Left lung (tissue), 10 donors: ENCODE data around the gene PISD. TPM values are rescaled to one million over a fixed set of nuclear protein-coding genes. Genes with fewer than 3 reads are reported as not detected.

Experiments used
- ATAC-seq: fragments of 200-7000 bp; cut with Tn5 transposase; one replicate; pipeline ENCODE4 v1.9.1; 2020; ENCODE audit warnings: moderate library complexity
- DNase-seq, 4 donors: peaks; one replicate each; pipeline ENCODE4 v3.0.0-alpha.2; 2013 to 2020
- H3K27ac ChIP-seq, 2 donors: fragments of 200-600 bp; sonication (generic) in 1 of 2; one replicate each; pipeline versions ENCODE4 v1.5.0 to v1.8.0; 2020 to 2021
- H3K27me3 ChIP-seq, 2 donors: fragments of 200-600 bp; sonication (generic) in 1 of 2; one replicate each; pipeline versions ENCODE4 v1.5.0 to v1.8.0; 2020 to 2021
- H3K36me3 ChIP-seq, 2 donors: fragments of 200-600 bp; sonication (generic) in 1 of 2; one replicate each; pipeline versions ENCODE4 v1.5.0 to v1.8.0; 2020 to 2021
- H3K4me1 ChIP-seq, 2 donors: fragments of 200-600 bp; one replicate each; pipeline ENCODE4 v1.8.0; 2021
- H3K4me3 ChIP-seq, 2 donors: fragments of 200-600 bp; sonication (generic) in 1 of 2; one replicate each; pipeline versions ENCODE4 v1.5.0 to v1.8.0; 2020 to 2021; ENCODE audit warnings: mild to moderate bottlenecking in 1 of 2
- H3K9me3 ChIP-seq, 2 donors: fragments of 200-600 bp; sonication (generic) in 1 of 2; one replicate each; pipeline versions ENCODE4 v1.5.0 to v1.8.0; 2020 to 2021
- intact Hi-C, 2 donors: fragments of 100-400 bp; cut with DNase I; formaldehyde crosslinking; loops; one replicate each; pipeline versions ENCODE4 v1.11.2 to v1.14.2; 2022
- polyA plus RNA-seq, 6 donors: library from polyadenylated mRNA; unstranded; fragments of 120-200 nt; gene quantifications; one replicate each; pipeline ENCODE4 v1.2.1, GENCODE V29; 2013; ENCODE audit not compliant: insufficient read length in 6 of 6
- total RNA-seq, 2 donors: library from RNA; stranded (reverse); fragmentation: NEBNext Ultra II Directional; extraction: Animal tissue kit (Norgen Biotek cat#: 25700); gene quantifications; one replicate each; pipeline ENCODE4 v1.2.1, GENCODE V29; 2021
- TF ChIP-seq, protein P1 (sequence below), 2 donors: fragments of 200-600 bp; sonication (generic) in 1 of 2; IDR thresholded peaks; one replicate each; pipeline versions ENCODE4 v1.5.0 to v1.8.0; 2021; ENCODE audit warnings: antibody characterized with exemption in 2 of 2
- donor health status: DM: no; HTN: yes; CAD: no.
- donor health status: DM: no; HTN: no; CAD: no.

The PISD gene
- total and polyA plus RNA-seq, 8 donors = 22.6 to 60.5 (median 29.0) TPM

DNA sequence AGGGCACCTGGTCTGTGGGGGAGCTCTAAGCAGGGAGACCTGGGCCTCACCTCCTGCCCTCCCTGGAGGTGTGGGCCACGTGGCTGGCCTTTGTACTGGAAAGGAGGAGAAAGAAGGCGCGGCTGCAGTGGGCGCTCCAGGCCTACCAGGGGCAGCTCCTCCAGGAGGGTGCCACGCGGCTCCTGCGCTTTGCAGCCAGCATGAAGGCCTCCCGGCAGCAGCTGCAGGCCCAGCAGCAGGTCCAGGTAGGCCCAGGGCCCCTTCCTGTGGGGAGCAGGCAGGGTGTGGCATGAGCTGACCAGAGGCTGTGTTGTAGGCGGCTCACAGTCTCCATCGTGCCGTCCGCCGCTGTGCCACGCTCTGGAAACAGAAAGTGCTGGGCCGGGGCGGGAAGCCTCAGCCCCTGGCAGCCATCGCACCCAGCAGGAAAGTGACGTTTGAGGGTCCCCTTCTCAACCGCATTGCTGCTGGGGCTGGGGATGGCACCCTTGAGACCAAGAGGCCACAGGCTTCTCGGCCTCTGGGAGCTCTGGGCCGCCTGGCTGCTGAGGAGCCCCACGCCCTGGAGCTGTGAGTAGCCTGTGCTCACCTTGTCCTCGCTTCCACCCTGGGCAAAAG is 48.6 kb downstream of the PISD start:
- DNase-seq = peak in 1 of 4 donors; percentile 75
- ATAC-seq = no peak
- H3K4me3 ChIP-seq = no peak overlapping the region
- H3K27ac ChIP-seq = no peak overlapping the region
- intact Hi-C loops = no loop called here
- no peaks in the 10 kb centered on the region for H3K27me3 ChIP-seq
- TF ChIP-seq, protein P1, sequence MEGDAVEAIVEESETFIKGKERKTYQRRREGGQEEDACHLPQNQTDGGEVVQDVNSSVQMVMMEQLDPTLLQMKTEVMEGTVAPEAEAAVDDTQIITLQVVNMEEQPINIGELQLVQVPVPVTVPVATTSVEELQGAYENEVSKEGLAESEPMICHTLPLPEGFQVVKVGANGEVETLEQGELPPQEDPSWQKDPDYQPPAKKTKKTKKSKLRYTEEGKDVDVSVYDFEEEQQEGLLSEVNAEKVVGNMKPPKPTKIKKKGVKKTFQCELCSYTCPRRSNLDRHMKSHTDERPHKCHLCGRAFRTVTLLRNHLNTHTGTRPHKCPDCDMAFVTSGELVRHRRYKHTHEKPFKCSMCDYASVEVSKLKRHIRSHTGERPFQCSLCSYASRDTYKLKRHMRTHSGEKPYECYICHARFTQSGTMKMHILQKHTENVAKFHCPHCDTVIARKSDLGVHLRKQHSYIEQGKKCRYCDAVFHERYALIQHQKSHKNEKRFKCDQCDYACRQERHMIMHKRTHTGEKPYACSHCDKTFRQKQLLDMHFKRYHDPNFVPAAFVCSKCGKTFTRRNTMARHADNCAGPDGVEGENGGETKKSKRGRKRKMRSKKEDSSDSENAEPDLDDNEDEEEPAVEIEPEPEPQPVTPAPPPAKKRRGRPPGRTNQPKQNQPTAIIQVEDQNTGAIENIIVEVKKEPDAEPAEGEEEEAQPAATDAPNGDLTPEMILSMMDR (IDR thresholded peaks at IDR 0.05) = no peak
- H3K36me3 ChIP-seq = peaks cover 0 to 35% of the 10 kb centered on the region in 2 donors
- no peaks in the 10 kb centered on the region for H3K9me3 ChIP-seq
- peaks cover 6 to 27% of the 10 kb centered on the region in 2 donors for H3K4me1 ChIP-seq

DNA sequence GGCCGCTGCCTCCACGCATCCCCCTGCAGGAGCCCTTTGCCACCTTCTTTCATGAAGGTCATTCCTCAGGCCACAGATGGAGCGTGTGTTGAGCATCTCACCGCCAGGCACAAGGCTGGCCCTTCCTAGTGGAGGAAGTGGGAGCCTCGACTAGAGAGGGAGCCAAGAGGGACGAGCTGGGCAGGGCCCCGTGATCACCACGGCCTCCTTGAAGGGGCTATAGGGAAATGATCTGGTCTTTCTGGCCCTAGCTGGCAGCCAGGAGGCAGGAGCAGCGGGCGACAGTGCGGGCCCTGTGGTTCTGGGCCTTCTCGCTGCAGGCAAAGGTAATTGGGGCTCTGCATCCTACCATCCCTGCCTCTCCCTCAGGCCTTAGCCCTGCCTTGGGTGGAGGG is 49.1 kb downstream of the PISD start:
- Histone ChIP-seq H3K27ac (no peak overlapping the region), H3K4me1 (peaks cover 6 to 27% of the 10 kb centered on the region in 2 donors), H3K9me3 (no peaks in the 10 kb centered on the region), H3K4me3 (no peak overlapping the region), H3K27me3 (no peaks in the 10 kb centered on the region), H3K36me3 (peaks cover 0 to 35% of the 10 kb centered on the region in 2 donors)
- intact Hi-C loops = no loop called here
- TF ChIP-seq, protein P1 (IDR thresholded peaks at IDR 0.05) = no peak
- no peak for ATAC-seq
- DNase-seq = peak in 1 of 4 donors; percentile 47

DNA sequence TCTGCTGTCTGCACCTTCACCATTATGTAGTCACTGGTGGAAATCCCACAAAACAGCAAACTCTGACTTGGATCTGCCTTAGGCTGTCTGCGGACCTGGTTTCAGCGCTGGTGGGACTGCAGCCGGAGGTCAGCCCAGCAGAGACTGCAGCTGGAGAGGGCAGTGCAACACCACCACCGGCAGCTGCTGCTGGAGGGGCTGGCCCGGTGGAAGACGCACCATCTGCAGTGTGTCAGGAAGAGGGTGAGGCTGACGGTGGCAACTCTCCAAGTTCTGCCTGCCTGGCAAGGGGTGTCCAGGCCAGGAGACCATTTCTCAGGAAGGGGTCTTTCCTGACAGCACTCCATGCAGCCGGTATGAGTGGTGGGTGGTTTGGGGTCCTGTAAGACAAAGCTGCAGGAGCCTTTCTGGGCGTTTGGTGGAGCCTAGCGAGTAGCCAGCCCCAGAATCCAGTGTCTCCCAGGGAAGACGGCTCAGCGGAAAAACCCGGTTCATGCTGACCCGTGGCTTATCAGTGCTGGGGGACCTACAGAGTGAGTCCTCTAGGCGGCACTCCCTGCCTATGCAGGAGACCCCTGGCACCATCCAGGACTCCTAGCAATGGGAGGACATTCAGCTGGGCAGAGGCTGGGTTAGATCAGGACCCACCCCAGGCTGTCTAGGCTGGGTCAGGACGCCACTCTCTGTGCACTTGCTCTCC is 50.8 kb downstream of the PISD start:
- no peak overlapping the region for H3K4me3 ChIP-seq
- peak; percentile 29 for ATAC-seq
- TF ChIP-seq, protein P1 (IDR thresholded peaks at IDR 0.05) = no peak
- no peaks in the 10 kb centered on the region for H3K27me3 ChIP-seq
- no peak overlapping the region for H3K27ac ChIP-seq
- peaks cover 6 to 18% of the 10 kb centered on the region in 2 donors for H3K4me1 ChIP-seq
- intact Hi-C loops = no loop called here
- peaks cover 0 to 22% of the 10 kb centered on the region in 2 donors for H3K36me3 ChIP-seq
- peak in 3 of 4 donors; percentile 20 to 66 (median 55) for DNase-seq
- H3K9me3 ChIP-seq = no peaks in the 10 kb centered on the region

DNA sequence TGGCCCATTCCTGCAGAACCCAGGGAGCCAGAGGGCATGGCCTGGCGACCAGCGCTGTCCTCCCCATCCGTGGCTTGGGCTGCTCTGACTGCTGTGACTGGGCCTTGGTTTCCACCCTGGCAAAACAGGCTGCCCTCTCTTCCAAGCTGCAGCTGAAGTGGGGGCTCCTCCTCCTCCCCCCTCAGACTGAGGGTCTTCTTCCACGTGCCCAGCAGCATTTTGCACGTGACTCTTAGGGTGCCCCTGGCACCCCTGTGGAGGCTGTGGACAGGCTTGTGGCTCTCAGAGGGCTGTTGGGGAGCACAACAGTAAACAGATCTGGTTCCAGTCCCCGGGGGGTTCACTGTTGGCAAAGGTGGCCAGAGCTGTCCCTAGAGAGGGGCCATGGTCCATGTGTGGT is 51.4 kb downstream of the PISD start:
- Histone ChIP-seq H3K9me3 (no peaks in the 10 kb centered on the region), H3K36me3 (peaks cover 0 to 22% of the 10 kb centered on the region in 2 donors), H3K27ac (no peak overlapping the region), H3K4me1 (peaks cover 6 to 12% of the 10 kb centered on the region in 2 donors), H3K4me3 (no peak overlapping the region), H3K27me3 (no peaks in the 10 kb centered on the region)
- TF ChIP-seq, protein P1 (IDR thresholded peaks at IDR 0.05) = no peak
- intact Hi-C loops = no loop called here
- ATAC-seq (no peak), DNase-seq (peak in 1 of 4 donors; percentile 39)

DNA sequence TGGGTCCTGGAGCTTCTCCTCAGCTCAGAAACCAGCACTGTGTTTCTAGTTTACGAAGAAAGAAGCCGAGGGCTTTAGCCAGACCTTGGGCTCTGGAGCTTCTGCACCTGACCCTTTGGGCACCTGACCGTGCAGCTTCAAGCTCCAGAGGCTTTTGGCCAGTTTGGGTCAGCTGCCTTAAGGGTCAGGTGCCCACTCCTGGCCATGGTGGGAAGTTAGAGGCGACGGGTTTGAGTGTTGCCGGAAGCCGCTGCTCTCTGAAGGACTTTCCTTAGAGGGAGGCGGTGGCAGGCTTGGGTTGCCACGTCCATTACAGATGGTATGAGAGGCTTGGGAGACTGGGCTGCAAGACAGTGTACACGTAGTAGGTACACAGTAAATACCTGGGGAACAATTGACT is 52.3 kb downstream of the PISD start:
- TF ChIP-seq, protein P1 (IDR thresholded peaks at IDR 0.05) = no peak
- Histone ChIP-seq H3K9me3 (no peaks in the 10 kb centered on the region), H3K27ac (no peak overlapping the region), H3K4me3 (no peak overlapping the region), H3K36me3 (peaks cover 0 to 22% of the 10 kb centered on the region in 2 donors), H3K27me3 (no peaks in the 10 kb centered on the region), H3K4me1 (peaks cover 6% of the 10 kb centered on the region in 2 donors)
- ATAC-seq (no peak), DNase-seq (no peak)
- intact Hi-C loops = no loop called here
